Measurements from ENCODE around the gene KPNA6. TPM values are rescaled to one million over a fixed set of nuclear protein-coding genes. Genes with fewer than 3 reads are reported as not detected.

KPNA6 gene
- total RNA-seq, 1 experiment from 2014 or later: 114 TPM

DNA sequence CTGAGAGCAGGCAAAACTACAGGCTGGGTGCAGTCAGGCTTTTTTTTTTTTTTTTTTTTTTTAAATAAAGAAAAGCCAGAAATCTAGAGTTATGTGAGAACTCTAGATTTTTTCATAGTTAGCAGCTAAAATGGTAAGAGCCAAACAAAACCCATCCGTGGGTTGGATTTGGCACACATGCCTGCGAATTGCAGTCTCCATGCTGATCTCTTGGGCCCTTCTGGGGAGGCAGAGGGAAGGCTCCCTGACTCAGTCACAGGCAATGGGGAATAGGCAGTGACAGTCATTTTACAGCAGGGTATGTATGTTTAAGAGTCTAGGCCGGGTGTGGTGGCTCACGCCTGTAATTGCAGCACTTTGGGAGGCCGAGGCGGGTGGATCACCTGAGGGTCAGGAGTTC, 74.2 kb downstream of the KPNA6 start:
- H3K9me3 ChIP-seq (ENCODE audit: control insufficient read depth, low read depth, low read length): no peaks in the 10 kb centered on the region
- no peak overlapping the region for H4K5ac ChIP-seq (ENCODE audit: insufficient read length, low read depth, low read length)
- H3K27ac ChIP-seq (ENCODE audit: insufficient read length, low read depth, low read length): no peak overlapping the region
- no peaks in the 10 kb centered on the region for H3K9me3 Mint-ChIP-seq
- no peak overlapping the region for H3K56ac ChIP-seq (ENCODE audit: insufficient read length, low read depth, low read length)
- peaks cover 6% of the 10 kb centered on the region for H3K4me1 ChIP-seq (ENCODE audit: insufficient read depth, low read length)
- peaks cover 4% of the 10 kb centered on the region; the same call in 1 of the 2 replicates for H3K79me2 ChIP-seq (ENCODE audit: insufficient read depth, low read length)
- H3K23ac ChIP-seq (ENCODE audit: insufficient read length, low read depth, low read length): no peak overlapping the region
- peaks cover 7% of the 10 kb centered on the region for H3K23me2 ChIP-seq (ENCODE audit: insufficient read length, low read depth, low read length, poor library complexity, severe bottlenecking)
- H2BK12ac ChIP-seq (ENCODE audit: insufficient read length, low read depth, low read length): no peak overlapping the region
- H3K27me3 Mint-ChIP-seq (ENCODE audit: low read depth): no peaks in the 10 kb centered on the region
- TF ChIP-seq, protein P1, sequence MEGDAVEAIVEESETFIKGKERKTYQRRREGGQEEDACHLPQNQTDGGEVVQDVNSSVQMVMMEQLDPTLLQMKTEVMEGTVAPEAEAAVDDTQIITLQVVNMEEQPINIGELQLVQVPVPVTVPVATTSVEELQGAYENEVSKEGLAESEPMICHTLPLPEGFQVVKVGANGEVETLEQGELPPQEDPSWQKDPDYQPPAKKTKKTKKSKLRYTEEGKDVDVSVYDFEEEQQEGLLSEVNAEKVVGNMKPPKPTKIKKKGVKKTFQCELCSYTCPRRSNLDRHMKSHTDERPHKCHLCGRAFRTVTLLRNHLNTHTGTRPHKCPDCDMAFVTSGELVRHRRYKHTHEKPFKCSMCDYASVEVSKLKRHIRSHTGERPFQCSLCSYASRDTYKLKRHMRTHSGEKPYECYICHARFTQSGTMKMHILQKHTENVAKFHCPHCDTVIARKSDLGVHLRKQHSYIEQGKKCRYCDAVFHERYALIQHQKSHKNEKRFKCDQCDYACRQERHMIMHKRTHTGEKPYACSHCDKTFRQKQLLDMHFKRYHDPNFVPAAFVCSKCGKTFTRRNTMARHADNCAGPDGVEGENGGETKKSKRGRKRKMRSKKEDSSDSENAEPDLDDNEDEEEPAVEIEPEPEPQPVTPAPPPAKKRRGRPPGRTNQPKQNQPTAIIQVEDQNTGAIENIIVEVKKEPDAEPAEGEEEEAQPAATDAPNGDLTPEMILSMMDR (conservative IDR thresholded peaks at IDR 0.05): no peak
- no peak overlapping the region for H2BK120ac ChIP-seq (ENCODE audit: low read depth, low read length, poor library complexity, severe bottlenecking)
- H3K14ac ChIP-seq (ENCODE audit: insufficient read depth, low read length): no peak overlapping the region
- H3K27me3 ChIP-seq (ENCODE audit: insufficient read depth, low read length): no peaks in the 10 kb centered on the region
- H3K79me1 ChIP-seq (ENCODE audit: insufficient read depth, low read depth, low read length, poor library complexity, severe bottlenecking): peaks cover 6% of the 10 kb centered on the region
- H4K91ac ChIP-seq (ENCODE audit: insufficient read length, low read depth, low read length): no peak overlapping the region
- DNase-seq: no peak
- no peak overlapping the region for H2BK15ac ChIP-seq (ENCODE audit: low read depth, low read length)
- no peak overlapping the region for H2BK20ac ChIP-seq (ENCODE audit: low read depth, low read length, poor library complexity, severe bottlenecking)
- H3T11ph ChIP-seq (ENCODE audit: low read length): no peak overlapping the region
- no peak overlapping the region; a peak in 1 of 5 replicates for H3K4me3 Mint-ChIP-seq
- no peak overlapping the region for H3K4ac ChIP-seq (ENCODE audit: low read depth, low read length)
- no CpG with 5 or more reads among the region's 6 CpGs for WGBS (ENCODE audit: extremely low coverage, insufficient read length, low lambda C conversion rate)
- no peak overlapping the region for H3K18ac ChIP-seq (ENCODE audit: insufficient read length, low read depth, low read length)
- H4K8ac ChIP-seq (replicated peaks; ENCODE audit: insufficient read length, low read depth, low read length): no peak overlapping the region
- peaks cover 42 to 58% (median 58%) of the 10 kb centered on the region in 3 experiments for H3K36me3 Mint-ChIP-seq (ENCODE audit: insufficient read depth in 1 of 3, low read depth in 3 of 3)
- H2AFZ ChIP-seq (ENCODE audit: low read length): no peak overlapping the region
- H3K27ac Mint-ChIP-seq: peak overlapping the region in 2 of 3 experiments; percentile 37 to 61; a peak in 2 of 7 replicates
- no peaks in the 10 kb centered on the region for H4K20me1 ChIP-seq (ENCODE audit: control insufficient read depth, insufficient read depth, insufficient read length)
- H2BK5ac ChIP-seq (ENCODE audit: insufficient read length, low read length): no peak overlapping the region
- no peak overlapping the region for H2AK5ac ChIP-seq (ENCODE audit: insufficient read length, low read length)
- H3K4me2 ChIP-seq (ENCODE audit: insufficient read depth, insufficient read length, low read length): no peak overlapping the region
- H3K4me1 Mint-ChIP-seq: peaks cover 28 to 33% of the 10 kb centered on the region in 2 experiments
- H3K9ac ChIP-seq (ENCODE audit: extremely low read depth, insufficient read length, low read length): no peak overlapping the region

All from H9 (cell line).